Osteocyte (in vitro differentiated cells): Measurements from ENCODE around the gene FOXK1. TPM values are rescaled to one million over a fixed set of nuclear protein-coding genes. Genes with fewer than 3 reads are reported as not detected.
A peak's percentile ranks its signal among the peaks of the same experiment; 100 is the strongest.

Experiments used
- DNase-seq: peaks from one replicate; pipeline ENCODE4 v3.0.0; 2021; ENCODE audit warnings: mixed read lengths; ENCODE audit not compliant: unreplicated experiment; ENCODE audit errors: extremely low spot score
- H3K27ac Mint-ChIP-seq: one replicate; pipeline ENCODE4 v1.8.0; 2021; ENCODE audit warnings: mild to moderate bottlenecking, mixed read lengths; ENCODE audit not compliant: unreplicated experiment
- H3K27me3 Mint-ChIP-seq: one replicate; pipeline ENCODE4 v1.8.0; 2021; ENCODE audit warnings: mixed read lengths; ENCODE audit not compliant: unreplicated experiment
- H3K36me3 Mint-ChIP-seq: one replicate; pipeline ENCODE4 v1.8.0; 2021; ENCODE audit warnings: mixed read lengths; ENCODE audit not compliant: unreplicated experiment
- H3K4me1 Mint-ChIP-seq: one replicate; pipeline ENCODE4 v1.8.0; 2021; ENCODE audit warnings: mixed read lengths; ENCODE audit not compliant: unreplicated experiment
- H3K4me3 Mint-ChIP-seq: one replicate; pipeline ENCODE4 v1.8.0; 2021; ENCODE audit warnings: mild to moderate bottlenecking, moderate library complexity, mixed read lengths; ENCODE audit not compliant: unreplicated experiment
- H3K9me3 Mint-ChIP-seq: one replicate; pipeline ENCODE4 v1.8.0; 2021; ENCODE audit warnings: mixed read lengths; ENCODE audit not compliant: unreplicated experiment
- total RNA-seq: library from RNA; stranded (reverse); gene quantifications from 2 replicates; pipeline ENCODE4 v1.2.1, GENCODE V29; 2021
- TF ChIP-seq, protein P1 (sequence below): fragments of 200-600 bp; sonication (generic); IDR thresholded peaks from 2 replicates; pipeline ENCODE4 v1.5.0; 2021; ENCODE audit warnings: antibody characterized with exemption, mild to moderate bottlenecking, moderate library complexity

The FOXK1 gene
- total RNA-seq, 1 donor from 2014 or later: 56.2 TPM

DNA sequence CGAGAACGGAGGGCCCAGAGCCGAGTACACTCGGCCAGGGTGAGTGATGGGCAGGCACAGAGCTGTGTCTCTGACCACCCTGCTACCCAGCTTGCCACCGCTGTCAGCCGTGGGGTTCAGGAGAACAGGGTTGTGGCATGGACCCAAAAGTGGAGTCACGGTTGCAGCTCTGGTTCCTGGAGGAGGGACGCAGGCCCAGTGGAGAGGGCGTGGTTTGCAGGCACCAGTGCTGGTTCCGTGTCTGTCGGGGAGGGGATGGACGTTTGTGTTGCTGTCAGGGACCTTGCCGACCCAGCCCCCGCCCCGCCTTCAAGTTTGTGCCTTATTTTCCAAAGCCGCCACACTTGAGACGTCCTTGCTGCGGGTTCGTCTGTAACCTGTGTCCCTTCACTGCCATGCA lies 48.2 kb downstream of the FOXK1 start:
- Mint-ChIP-seq H3K4me3 (no peak overlapping the region), H3K27ac (no peak overlapping the region), H3K36me3 (peaks cover 26% of the 10 kb centered on the region), H3K4me1 (peaks cover 32% of the 10 kb centered on the region), H3K9me3 (no peaks in the 10 kb centered on the region), H3K27me3 (no peaks in the 10 kb centered on the region)
- TF ChIP-seq, protein P1, sequence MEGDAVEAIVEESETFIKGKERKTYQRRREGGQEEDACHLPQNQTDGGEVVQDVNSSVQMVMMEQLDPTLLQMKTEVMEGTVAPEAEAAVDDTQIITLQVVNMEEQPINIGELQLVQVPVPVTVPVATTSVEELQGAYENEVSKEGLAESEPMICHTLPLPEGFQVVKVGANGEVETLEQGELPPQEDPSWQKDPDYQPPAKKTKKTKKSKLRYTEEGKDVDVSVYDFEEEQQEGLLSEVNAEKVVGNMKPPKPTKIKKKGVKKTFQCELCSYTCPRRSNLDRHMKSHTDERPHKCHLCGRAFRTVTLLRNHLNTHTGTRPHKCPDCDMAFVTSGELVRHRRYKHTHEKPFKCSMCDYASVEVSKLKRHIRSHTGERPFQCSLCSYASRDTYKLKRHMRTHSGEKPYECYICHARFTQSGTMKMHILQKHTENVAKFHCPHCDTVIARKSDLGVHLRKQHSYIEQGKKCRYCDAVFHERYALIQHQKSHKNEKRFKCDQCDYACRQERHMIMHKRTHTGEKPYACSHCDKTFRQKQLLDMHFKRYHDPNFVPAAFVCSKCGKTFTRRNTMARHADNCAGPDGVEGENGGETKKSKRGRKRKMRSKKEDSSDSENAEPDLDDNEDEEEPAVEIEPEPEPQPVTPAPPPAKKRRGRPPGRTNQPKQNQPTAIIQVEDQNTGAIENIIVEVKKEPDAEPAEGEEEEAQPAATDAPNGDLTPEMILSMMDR: no peak
- no peak for DNase-seq

DNA sequence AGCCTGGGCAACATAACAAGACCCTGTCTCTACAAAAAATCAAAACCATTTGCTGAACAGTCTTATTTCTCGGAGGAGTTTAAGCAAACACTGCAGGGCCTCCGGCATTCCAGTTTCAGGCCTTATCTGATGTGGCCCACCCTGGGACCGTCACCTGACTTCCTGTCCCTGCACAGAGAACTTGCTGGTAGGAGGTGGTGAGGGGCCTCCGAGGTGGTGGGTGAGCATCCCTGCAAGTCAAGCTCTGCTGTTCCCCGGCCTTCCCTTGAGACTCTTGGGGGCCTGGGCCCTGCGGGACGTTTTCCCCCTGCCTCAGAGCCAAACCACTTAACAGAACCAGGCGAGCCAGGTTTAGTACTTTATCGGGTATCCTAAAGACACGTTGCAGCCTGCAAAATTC lies 48.9 kb downstream of the FOXK1 start:
- TF ChIP-seq, protein P1: no peak
- no peaks in the 10 kb centered on the region for H3K27me3 Mint-ChIP-seq
- peaks cover 26% of the 10 kb centered on the region for H3K4me1 Mint-ChIP-seq
- no peaks in the 10 kb centered on the region for H3K9me3 Mint-ChIP-seq
- no peak for DNase-seq
- no peak overlapping the region for H3K27ac Mint-ChIP-seq
- no peak overlapping the region for H3K4me3 Mint-ChIP-seq
- H3K36me3 Mint-ChIP-seq: peaks cover 29% of the 10 kb centered on the region

DNA sequence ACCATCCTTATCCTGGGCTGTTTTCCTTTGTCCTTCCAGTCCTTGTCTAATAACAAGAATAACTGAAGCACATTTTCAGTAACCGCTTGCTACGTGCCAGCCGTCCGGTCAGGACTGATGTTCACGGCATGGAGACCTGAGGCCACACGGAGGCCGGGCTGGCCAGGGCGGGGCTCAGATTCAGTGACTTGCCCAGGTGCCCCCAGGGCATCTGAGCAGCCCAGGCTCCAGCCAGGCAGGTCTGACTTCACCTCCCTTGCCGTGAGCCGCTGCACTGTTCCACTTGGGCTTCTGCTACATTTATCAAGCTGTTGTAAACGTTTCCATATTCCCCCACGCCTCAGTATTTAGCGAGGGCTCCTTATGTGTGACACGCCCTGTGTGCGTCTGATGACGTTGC lies 49.7 kb downstream of the FOXK1 start:
- Mint-ChIP-seq H3K36me3 (peaks cover 29% of the 10 kb centered on the region), H3K4me3 (no peak overlapping the region), H3K9me3 (no peaks in the 10 kb centered on the region), H3K4me1 (peaks cover 21% of the 10 kb centered on the region), H3K27ac (peak overlapping the region; percentile 28), H3K27me3 (no peaks in the 10 kb centered on the region)
- TF ChIP-seq, protein P1: no peak
- DNase-seq: no peak

DNA sequence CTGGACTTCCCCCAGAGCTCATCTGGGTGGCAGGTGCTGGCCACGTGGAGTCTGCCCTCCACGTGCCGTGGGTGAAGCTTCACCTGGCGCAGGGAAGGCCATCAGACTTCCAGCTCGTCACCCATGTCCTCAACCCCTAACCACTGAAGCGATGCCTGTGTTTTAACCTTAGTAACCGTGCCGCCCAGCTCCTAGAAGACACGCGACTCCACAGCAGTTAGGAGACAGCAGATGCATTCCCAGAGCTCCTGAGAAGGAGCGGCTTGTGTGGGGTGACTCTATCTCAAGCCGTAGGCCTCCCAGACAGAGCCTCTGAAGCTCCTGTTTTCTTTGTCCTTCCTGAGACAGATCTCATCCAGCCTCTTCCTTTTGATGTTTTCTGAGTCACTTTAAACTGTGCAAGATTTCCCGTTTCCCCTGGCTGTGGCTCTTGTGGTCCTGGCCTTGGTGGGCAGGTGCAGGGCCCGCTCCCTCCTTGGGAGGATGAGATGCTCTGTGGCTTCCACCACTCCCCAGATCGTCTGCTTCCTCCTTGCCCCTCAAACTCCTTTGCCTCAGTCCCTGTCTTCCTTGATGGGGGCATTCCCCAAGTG lies 51.9 kb downstream of the FOXK1 start:
- Mint-ChIP-seq H3K4me1 (peaks cover 21% of the 10 kb centered on the region), H3K27me3 (no peaks in the 10 kb centered on the region), H3K9me3 (no peaks in the 10 kb centered on the region), H3K4me3 (no peak overlapping the region), H3K27ac (no peak overlapping the region), H3K36me3 (peaks cover 22% of the 10 kb centered on the region)
- TF ChIP-seq, protein P1: no peak
- DNase-seq: no peak

DNA sequence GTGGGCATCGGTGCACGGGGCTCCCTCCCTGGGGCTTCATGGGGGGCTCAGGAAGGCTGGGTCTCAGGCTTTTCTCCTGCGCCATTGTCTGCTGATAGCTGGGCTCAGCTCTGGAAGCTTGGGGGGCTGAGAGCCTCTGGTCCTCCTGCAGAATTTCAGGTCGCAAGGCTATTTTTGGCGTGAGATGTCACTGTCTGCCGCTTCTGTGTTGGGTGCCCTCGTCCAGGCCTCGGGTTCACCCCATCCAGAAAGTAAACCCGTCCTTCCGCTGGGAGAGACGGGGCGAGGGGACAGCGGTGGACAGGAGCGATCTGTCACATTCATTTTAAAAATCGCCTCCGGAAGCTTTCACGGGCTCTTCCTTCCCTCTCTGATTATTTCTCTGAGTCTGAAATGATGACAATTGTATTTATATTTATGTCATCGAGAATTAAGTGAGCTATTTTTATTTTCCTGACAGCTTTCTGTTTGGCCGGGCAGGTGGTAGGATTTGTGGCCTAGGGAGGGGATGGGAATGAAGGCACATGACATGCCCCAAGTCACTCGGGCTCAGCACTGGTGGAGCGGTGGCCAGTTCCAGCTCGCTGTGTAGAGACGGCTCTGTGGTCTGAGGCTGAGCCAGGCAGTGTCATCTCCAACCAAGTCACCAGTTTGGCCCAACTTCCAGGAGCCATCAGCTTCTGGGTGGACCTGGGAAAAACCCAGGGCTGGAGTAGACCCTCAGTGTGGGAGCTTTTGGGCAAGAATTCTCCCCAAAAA lies 52.7 kb downstream of the FOXK1 start:
- TF ChIP-seq, protein P1: no peak
- Mint-ChIP-seq H3K9me3 (no peaks in the 10 kb centered on the region), H3K36me3 (peaks cover 22% of the 10 kb centered on the region), H3K4me1 (peaks cover 29% of the 10 kb centered on the region), H3K27ac (no peak overlapping the region), H3K4me3 (no peak overlapping the region), H3K27me3 (no peaks in the 10 kb centered on the region)
- no peak for DNase-seq
